ENCODE results near the gene MARCO. TPM values are rescaled to one million over a fixed set of nuclear protein-coding genes. Genes with fewer than 3 reads are reported as not detected.

MARCO gene
- total and polyA plus RNA-seq, 2 of the 8 experiments (the other 6 are each of a cell fraction or from before 2014, with no cell fraction given), result not detected

DNA sequence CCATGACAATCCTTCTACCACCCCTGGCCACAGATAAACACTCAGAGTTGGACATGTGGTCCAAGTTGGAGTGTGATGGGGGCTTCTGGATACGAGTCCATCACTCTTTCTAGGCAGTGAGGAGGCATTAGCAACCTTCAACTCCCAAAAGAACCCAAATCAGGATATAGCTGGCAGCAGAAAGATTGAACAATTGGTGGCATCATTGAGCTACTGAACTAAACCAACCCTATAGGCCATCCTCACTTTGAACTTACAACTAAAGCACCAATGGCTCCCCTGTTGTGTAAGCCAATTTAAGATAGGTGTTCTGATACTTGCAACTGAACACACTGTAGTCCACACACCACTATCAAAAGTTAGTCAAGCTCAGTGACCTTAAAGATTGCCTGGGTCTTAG, 24.0 kb upstream of the MARCO start:
- H3K36me3 ChIP-seq (ENCODE audit: control insufficient read depth in 2 of 4, insufficient read depth in 4 of 4, low read length in 3 of 4), result no peaks in the 10 kb centered on the region
- H3K14ac ChIP-seq (ENCODE audit: insufficient read length), result no peak overlapping the region
- H4K20me1 ChIP-seq (replicated peaks in 1 of 2; ENCODE audit: control insufficient read depth in 1 of 2, insufficient read depth in 2 of 2, low read length in 2 of 2), result no peaks in the 10 kb centered on the region
- TF ChIP-seq KDM1A (IDR thresholded peaks at IDR 0.05; ENCODE audit: borderline replicate concordance, low read length) (no peak), ASH2L (IDR thresholded peaks at IDR 0.05; ENCODE audit: low read length) (no peak), MAFK (IDR thresholded peaks at IDR 0.05; ENCODE audit: low read depth, low read length) (no peak), KDM5A (IDR thresholded peaks at IDR 0.05; ENCODE audit: low read length) (no peak), YY1 (IDR thresholded peaks at IDR 0.05; ENCODE audit: low read depth, low read length) (no peak), PHF8 (conservative IDR thresholded peaks at IDR 0.05; ENCODE audit: low read depth, low read length) (no peak), CTBP2 (IDR thresholded peaks at IDR 0.05; ENCODE audit: borderline replicate concordance, insufficient read depth, insufficient read length, low read length) (no peak), CHD1 (IDR thresholded peaks at IDR 0.05; ENCODE audit: low read depth, low read length) (no peak), CREB1 (IDR thresholded peaks at IDR 0.05) (no peak), EGR1 (IDR thresholded peaks at IDR 0.05; ENCODE audit: borderline replicate concordance, low read depth, low read length) (no peak), SAP30 (IDR thresholded peaks at IDR 0.05; ENCODE audit: insufficient read depth, insufficient replicate concordance, low read length) (no peak)
- TF ChIP-seq, protein P1, sequence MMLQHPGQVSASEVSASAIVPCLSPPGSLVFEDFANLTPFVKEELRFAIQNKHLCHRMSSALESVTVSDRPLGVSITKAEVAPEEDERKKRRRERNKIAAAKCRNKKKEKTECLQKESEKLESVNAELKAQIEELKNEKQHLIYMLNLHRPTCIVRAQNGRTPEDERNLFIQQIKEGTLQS (IDR thresholded peaks at IDR 0.05; ENCODE audit: insufficient read depth, low read depth, low read length), result no peak
- no peak overlapping the region for H3K4me2 ChIP-seq (ENCODE audit: insufficient read depth in 1 of 2, low read depth in 2 of 2, low read length in 2 of 2)
- H2AFZ ChIP-seq (ENCODE audit: low read length), result no peak overlapping the region
- no peak overlapping the region for H2BK12ac ChIP-seq (ENCODE audit: low read depth, low read length)
- no peak overlapping the region for H3K4me3 ChIP-seq (ENCODE audit: extremely low read depth in 1 of 4, insufficient read depth in 2 of 4, low read depth in 3 of 4, low read length in 4 of 4)
- no peak overlapping the region for H3K56ac ChIP-seq (replicated peaks; ENCODE audit: insufficient read length, low read depth, low read length)
- no peak overlapping the region for H3K27ac ChIP-seq (ENCODE audit: low read depth, low read length)
- H4K91ac ChIP-seq (replicated peaks; ENCODE audit: insufficient read length, low read length), result no peak overlapping the region
- H3K9ac ChIP-seq (replicated peaks in 1 of 4; ENCODE audit: extremely low read depth in 1 of 4, low read depth in 3 of 4, low read length in 3 of 4), result no peak overlapping the region
- WGBS, 2 experiments (ENCODE audit: extremely low coverage in 1 of 2, insufficient coverage in 1 of 2, insufficient read length in 1 of 2, insufficient replicate concordance in 2 of 2, low coverage in 1 of 2, low lambda C conversion rate in 2 of 2, missing lambda C conversion rate in 1 of 2), result 94% methylated on average over 1 of the region's 1 CpG; no CpG with 5 or more reads in 1 of the 2 experiments
- no peak overlapping the region for H3K18ac ChIP-seq (ENCODE audit: extremely low read depth, low read length)
- CTCF ChIA-PET (ENCODE audit: partially characterized antibody), result interaction anchor here (0.5 to 1.7 kb wide), 4 partner anchors 22 to 64 kb away, joined by 3 to 5 read pairs (median 3); no protein-coding TSS in a partner anchor
- H4K8ac ChIP-seq (ENCODE audit: extremely low read depth, insufficient read depth, low read length), result no peak overlapping the region
- no peak overlapping the region for H2BK15ac ChIP-seq (ENCODE audit: low read length)
- no peak overlapping the region; the same call in 1 of the 2 replicates for H2AK5ac ChIP-seq (ENCODE audit: low read depth, low read length)
- no peak overlapping the region for H3K4ac ChIP-seq (replicated peaks; ENCODE audit: insufficient read length, low read depth, low read length)
- no peak for FAIRE-seq
- no peak overlapping the region for H3K23ac ChIP-seq (ENCODE audit: insufficient read length)
- no peak overlapping the region for H2BK5ac ChIP-seq (ENCODE audit: low read depth, low read length)
- no peak overlapping the region for H2BK20ac ChIP-seq (ENCODE audit: low read length)
- peaks cover 0 to 5% (median 0%) of the 10 kb centered on the region in 4 experiments; a peak in 1 of 7 replicates for H3K4me1 ChIP-seq (replicated peaks in 1 of 4; ENCODE audit: control insufficient read depth in 3 of 4, insufficient read depth in 4 of 4, low read length in 3 of 4)
- DNase-seq (ENCODE audit: low read depth in 1 of 2, low spot score in 2 of 2), result no peak
- POLR2A ChIA-PET (ENCODE audit: partially characterized antibody), result interaction anchor here (1.1 kb wide), 1 partner anchor 62 kb away, joined by 3 read pairs; no protein-coding TSS in a partner anchor
- H4K5ac ChIP-seq (ENCODE audit: insufficient read length, low read depth, low read length), result no peak overlapping the region
- no peaks in the 10 kb centered on the region for H3K23me2 ChIP-seq (ENCODE audit: low read depth, low read length)
- H3K79me1 ChIP-seq (ENCODE audit: low read depth, low read length), result no peaks in the 10 kb centered on the region
- no peak overlapping the region for H2BK120ac ChIP-seq (replicated peaks; ENCODE audit: low read depth, low read length)
- H3K27me3 ChIP-seq (replicated peaks in 1 of 4; ENCODE audit: control insufficient read depth in 3 of 4, extremely low read depth in 1 of 4, insufficient read depth in 3 of 4, low read length in 3 of 4), result peaks cover 0 to 1% (median 0%) of the 10 kb centered on the region in 4 experiments; a peak in 1 of 7 replicates
- no peaks in the 10 kb centered on the region for H3K79me2 ChIP-seq (ENCODE audit: control insufficient read depth in 1 of 2, insufficient read depth in 2 of 2, low read length in 2 of 2)
- H3K9me3 ChIP-seq (ENCODE audit: insufficient read depth in 2 of 2, low read depth in 1 of 2, low read length in 1 of 2), result no peaks in the 10 kb centered on the region

Data from H1 (cell line).